GM21825 (cell line): ENCODE results near the gene HDAC4.

ENCODE experiments used
- ATAC-seq: cut with Tn5 transposase; IDR thresholded peaks from one replicate; pipeline ENCODE4 v1.9.1; 2021; ENCODE audit warnings: mild to moderate bottlenecking, moderate library complexity; ENCODE audit not compliant: unreplicated experiment

Gene HDAC4

GRCh38 chr2:239136762-239137161 lies 264.1 kb downstream of the HDAC4 start:
- ATAC-seq: no peak

GRCh38 chr2:239136203-239136602 lies 264.6 kb downstream of the HDAC4 start:
- ATAC-seq: no peak

- ATAC-seq: no peak
These were observed 265.3 kb downstream of the HDAC4 start for GRCh38 chr2:239135531-239135930.

GRCh38 chr2:239133945-239134570 lies 266.8 kb downstream of the HDAC4 start:
- ATAC-seq: no peak

- ATAC-seq: no peak
These were observed 268.0 kb downstream of the HDAC4 start for GRCh38 chr2:239132786-239133185.

- ATAC-seq: no peak
These were observed 268.6 kb downstream of the HDAC4 start for GRCh38 chr2:239132156-239132709.

- no peak for ATAC-seq
These were observed 269.3 kb downstream of the HDAC4 start for GRCh38 chr2:239131521-239131920.

GRCh38 chr2:239130786-239131325 lies 270.0 kb downstream of the HDAC4 start:
- ATAC-seq: no peak

GRCh38 chr2:239130041-239130440 lies 270.8 kb downstream of the HDAC4 start:
- no peak for ATAC-seq

GRCh38 chr2:239129147-239129920 lies 271.5 kb downstream of the HDAC4 start:
- ATAC-seq: no peak

- no peak for ATAC-seq
These were observed 272.1 kb downstream of the HDAC4 start for GRCh38 chr2:239128706-239129105.

GRCh38 chr2:239127513-239127912 lies 273.3 kb downstream of the HDAC4 start:
- no peak for ATAC-seq

GRCh38 chr2:239125726-239126675 lies 274.8 kb downstream of the HDAC4 start:
- ATAC-seq: no peak

- no peak for ATAC-seq
These were observed 276.5 kb downstream of the HDAC4 start for GRCh38 chr2:239124152-239124899.

GRCh38 chr2:239122421-239123110 lies 278.3 kb downstream of the HDAC4 start:
- no peak for ATAC-seq

- ATAC-seq: no peak
These were observed 279.2 kb downstream of the HDAC4 start for GRCh38 chr2:239121600-239122012.

GRCh38 chr2:239120664-239121063 lies 280.2 kb downstream of the HDAC4 start:
- ATAC-seq: no peak

- no peak for ATAC-seq
These were observed 281.3 kb downstream of the HDAC4 start for GRCh38 chr2:239119346-239120126.
